Stimulated activated CD8-positive, alpha-beta memory T cell treated with anti-CD3 and anti-CD28 coated beads, Interleukin-12 subunit alpha, Interleukin-12 subunit beta, amount 100 ng/mL, for 1 hour (primary cell): ENCODE data around the gene PALMD.

Experiments
- DNase-seq: peaks from one replicate; pipeline ENCODE4 v3.0.0-alpha.2; 2020; ENCODE audit warnings: low read depth

Gene PALMD

GRCh38 chr1:99700020-99700419, 54.1 kb downstream of the PALMD start:
- DNase-seq: no peak

DNA sequence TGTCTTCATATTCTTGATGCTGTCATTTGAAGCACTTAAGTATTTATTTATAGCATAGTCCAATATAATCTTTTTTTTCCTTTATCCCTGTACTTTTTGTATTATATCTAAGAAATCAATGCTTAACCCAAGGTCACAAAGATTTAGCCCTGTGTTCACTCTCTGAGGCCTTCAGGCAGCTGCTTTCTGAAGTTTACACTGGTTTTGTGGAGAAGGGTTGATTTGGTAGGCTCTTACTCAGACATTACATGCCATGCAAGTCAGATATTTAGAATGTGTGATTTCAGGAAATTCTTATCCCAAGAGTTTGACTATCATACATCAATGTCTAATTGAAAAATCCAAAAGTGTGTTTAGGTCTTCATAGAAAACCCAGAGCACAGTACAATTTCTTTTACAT, 56.3 kb downstream of the PALMD start:
- no peak for DNase-seq

- DNase-seq: no peak
Measured at GRCh38 chr1:99704356-99704816, 58.5 kb downstream of the PALMD start.

GRCh38 chr1:99705385-99705784, 59.5 kb downstream of the PALMD start:
- DNase-seq: no peak

- DNase-seq: peak; percentile 24
Measured at GRCh38 chr1:99707535-99708142, 61.7 kb downstream of the PALMD start.

DNA sequence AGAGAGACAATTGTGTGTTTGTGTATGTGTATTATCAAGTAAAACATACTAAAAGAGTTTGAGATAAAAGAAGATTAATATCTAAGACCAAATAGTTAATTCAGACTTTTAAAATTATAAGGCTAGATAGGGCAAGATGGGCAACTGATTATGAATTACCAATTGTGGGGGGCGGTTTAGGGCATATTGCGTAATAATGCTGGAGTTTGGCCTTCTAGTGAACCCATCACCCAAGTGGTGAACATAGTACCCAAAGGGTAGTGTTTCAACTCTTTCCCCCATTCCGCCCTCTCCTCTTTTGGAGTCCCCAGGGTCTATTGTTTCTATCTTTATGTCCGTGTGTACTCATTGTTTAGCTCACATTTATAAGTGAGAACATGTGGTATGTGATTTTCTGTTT, 65.1 kb downstream of the PALMD start:
- no peak for DNase-seq

DNA sequence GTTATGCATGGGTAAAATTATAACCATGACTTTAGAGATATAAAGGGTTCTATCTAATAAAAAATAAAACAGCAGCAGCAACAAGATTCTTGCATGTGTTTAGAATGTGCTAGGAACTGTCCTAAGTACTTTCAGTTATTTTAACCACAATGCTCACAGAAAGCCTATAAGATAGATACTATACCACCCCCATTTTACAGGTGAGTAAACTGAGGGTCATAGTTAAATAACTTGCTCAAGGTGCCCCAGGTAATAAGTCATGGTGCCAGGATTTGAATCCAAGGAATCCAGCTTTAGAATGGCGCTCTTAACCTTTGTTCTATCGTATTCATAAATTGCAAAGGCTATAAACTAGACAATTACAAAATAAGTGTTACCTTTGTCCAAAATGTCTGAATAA, 67.1 kb downstream of the PALMD start:
- no peak for DNase-seq

DNA sequence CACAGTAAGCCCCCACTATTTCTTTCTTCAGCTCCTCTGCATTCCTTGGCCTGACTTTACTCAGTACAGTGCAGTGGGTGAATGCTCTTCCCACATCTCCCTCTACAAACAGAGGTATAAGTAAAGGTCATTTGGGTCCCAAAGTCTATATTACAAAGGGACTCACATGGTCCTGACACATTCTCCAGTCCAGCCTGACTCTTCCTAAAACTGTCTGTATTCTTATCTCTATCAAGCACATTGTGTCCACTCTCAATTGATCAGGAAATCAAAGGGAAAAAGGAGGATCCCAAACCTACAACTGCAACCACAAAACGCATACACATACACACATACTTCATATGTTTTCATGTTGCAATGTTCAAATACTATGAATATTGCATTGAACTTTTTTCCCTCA, 71.1 kb downstream of the PALMD start:
- DNase-seq: no peak

DNA sequence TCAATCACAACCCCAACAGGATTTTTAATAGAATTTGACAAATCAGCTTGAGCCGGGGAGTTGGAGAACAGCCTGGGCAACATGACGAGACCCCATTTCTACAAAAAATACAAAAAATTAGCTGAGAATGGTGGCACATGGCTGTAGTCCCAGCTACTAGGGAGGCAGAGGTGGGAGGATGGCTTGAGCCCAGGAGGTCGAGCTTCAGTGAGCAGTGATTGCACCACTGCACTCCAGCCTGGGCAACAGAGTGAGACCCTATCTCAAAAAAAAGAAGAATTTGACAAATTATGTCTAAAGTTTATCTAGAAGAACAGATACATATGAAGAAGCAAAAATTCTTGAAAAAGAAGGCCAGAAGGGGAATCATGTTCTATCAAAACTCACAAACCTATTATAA, 77.3 kb downstream of the PALMD start:
- DNase-seq: no peak

DNA sequence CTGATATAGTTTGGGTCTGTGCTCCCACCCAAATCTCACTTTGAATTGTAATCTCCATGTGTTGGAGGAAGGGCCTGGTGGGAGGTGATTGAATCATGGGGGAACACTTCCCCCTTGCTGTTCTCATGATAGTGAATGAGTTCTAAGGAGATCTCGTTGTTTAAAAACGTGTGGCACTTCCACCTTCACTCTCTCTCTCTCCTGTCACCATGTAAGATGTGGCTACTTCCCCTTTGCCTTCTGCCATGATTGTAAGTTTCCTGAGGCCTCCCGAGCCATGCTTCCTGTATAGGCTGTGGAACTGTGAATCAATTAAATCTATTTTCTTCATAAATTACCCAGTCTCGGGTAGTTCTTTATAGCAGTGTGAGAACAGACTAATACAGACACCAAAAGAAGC, 80.1 kb downstream of the PALMD start:
- no peak for DNase-seq

- DNase-seq: no peak
Measured at GRCh38 chr1:99726407-99726806, 80.5 kb downstream of the PALMD start.

DNA sequence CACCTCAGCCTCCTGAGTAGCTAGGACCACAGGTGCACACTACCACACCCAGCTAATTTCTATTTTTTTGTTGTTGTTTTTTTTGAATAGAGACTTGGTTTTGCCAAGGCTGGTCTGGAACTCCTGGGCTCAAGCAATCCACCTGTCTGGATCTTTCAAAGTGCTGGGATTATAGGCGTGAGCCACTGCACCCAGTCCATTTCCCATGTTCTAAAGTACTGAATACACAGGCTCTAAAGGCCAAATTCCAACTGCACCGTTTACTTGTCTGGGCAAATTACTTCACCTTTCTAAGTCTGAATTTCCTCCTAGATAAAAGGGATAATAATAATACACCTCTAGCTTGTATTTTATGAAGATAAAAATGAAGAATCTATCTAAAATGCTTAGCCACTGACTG, 80.9 kb downstream of the PALMD start:
- DNase-seq: no peak

- no peak for DNase-seq
Measured at GRCh38 chr1:99727575-99728185, 81.8 kb downstream of the PALMD start.

DNA sequence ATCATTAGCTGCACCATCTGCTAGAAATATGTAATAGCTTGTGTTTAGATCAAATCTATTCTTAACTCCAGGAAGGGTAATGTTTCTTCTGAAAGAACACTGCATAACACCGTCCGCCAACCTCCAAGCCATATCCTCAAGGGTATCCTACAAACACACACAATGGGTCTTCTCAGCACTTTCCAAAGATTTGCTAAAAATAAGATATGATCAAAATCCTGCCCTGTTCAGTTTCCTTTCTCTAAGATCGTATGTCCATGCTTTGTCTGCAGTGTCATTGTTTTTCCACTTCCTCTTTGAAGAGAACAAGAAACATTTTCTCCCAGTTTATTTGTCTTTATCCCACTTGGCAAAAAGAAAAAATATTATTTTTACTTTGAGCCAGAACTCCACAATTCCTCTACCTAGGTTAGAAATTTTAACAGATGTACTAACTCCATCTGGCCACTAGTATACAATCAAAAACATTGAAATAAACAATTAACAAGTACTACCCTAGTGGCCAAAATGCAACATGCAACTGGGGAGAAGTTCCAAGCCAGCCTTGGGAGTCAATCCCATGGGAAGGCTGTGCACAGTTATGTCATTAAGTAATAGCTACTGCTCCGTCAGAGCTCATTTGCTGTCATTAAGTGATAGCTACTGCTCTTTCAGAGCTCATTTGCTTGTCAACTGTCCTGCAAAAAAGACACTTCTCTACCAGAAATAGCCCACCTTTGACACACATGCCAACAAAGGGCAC, 82.8 kb downstream of the PALMD start:
- DNase-seq: no peak

GRCh38 chr1:99731384-99731783, 85.5 kb downstream of the PALMD start:
- DNase-seq: no peak

DNA sequence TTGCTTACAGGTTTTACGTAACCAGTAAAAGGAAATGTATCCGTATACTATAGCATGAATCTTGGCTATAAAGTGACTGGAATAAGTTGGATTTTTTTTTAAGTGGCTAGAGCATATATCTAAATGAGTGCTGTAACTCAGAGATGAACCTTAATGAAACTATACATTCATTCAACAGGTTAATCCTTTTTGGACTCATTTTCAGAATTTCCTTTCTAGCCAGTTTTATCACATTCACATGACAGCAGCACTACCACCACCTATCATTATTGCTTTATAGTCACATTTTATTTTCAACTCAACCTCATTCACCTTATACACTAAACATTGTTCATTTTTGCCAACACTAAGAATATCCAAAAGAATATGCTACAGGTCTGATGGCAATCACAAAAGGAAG, 89.9 kb downstream of the PALMD start:
- DNase-seq: no peak

DNA sequence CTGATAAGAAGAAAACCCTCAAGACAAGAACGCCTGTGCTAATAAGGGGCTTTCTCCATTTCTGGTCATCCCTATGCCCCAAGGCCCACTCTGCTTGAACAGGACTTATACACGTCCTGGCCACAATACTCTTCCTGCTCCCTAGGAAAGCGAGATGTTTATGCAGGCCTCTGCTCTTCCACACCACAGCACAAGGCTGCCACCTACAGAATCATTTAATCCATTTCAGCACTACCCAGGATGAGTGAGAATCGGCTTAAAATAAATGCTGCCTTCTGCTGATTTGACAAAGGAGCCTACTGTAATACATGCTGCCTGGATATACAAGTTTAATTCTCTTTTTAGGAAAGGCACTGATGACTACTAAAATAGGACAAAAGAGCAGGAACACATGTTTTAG, 91.1 kb downstream of the PALMD start:
- no peak for DNase-seq

DNA sequence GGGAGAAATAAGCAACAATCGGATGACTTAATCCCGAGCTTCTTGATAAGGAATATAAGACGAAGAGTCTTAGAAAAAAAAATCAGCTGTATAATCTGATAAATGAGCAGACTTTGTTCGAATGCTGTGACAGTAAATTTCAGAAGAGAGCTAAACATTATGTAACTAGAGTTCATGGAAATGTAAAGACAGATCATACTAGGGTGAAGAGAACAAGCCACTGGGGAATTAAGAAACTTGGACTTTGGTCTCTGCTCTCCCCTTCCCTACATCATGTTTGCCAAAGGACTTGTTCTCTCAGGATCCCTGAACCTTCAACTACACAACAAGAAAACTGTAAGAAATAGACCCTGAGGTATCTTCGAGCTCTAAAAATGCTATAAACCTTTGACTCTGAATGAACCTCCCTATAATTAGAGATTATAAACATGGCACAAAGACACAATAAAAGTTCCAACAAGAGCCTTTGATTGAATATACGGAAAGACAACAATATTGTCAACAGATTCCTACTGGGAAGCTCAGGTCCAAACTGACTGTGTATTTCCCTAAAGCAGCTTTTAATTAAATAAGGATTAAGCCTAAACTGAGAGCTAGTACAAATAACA, 93.0 kb downstream of the PALMD start:
- DNase-seq: no peak

DNA sequence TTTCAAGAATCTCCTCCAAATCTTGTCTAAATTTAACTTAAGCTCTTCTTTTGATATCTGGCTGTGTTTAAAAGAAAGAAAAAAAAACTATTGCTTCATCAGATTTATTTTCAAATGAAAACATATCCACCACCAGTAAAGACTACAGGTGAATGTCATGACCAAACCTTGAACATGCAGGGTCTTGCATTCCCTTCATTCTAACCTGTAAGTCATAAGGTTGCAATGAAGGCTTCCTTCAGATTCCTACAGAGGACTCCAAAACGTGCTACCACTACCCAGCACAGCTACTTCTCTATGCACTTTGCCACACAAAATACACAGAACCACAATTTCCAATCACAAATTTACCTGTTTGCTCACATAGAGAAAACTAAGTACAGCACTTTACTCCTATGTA, 94.2 kb downstream of the PALMD start:
- DNase-seq: no peak
